Ovary (tissue), 9 donors: Measurements from ENCODE around the gene STT3A. TPM values are rescaled to one million over a fixed set of nuclear protein-coding genes. Genes with fewer than 3 reads are reported as not detected.

Experiments used
- DNase-seq, 5 donors: peaks; one replicate each; pipeline ENCODE4 v3.0.0-alpha.2; 2019 to 2020
- H3K27ac ChIP-seq, 2 donors: fragments of 200-600 bp; one replicate each; pipeline versions ENCODE4 v1.5.1 to v1.8.0; 2019 to 2022
- H3K27me3 ChIP-seq: fragments of 200-600 bp; one replicate; pipeline ENCODE4 v1.8.0; 2022
- H3K36me3 ChIP-seq: fragments of 200-600 bp; sonication (generic); one replicate; pipeline ENCODE4 v1.5.1; 2019
- H3K4me1 ChIP-seq: one replicate; pipeline ENCODE4 v1.8.1; 2013; ENCODE audit warnings: mild to moderate bottlenecking, moderate library complexity; ENCODE audit not compliant: insufficient read depth
- H3K4me3 ChIP-seq: fragments of 200-600 bp; sonication (generic); one replicate; pipeline ENCODE4 v1.5.1; 2017
- H3K9me3 ChIP-seq, 2 donors: fragments of 200-600 bp in 1 of 2; sonication (generic) in 1 of 2; one replicate each; pipeline versions ENCODE4 v1.5.1 to v1.8.1; 2013 to 2019; ENCODE audit warnings: mild to moderate bottlenecking in 1 of 2, moderate library complexity in 1 of 2
- EP300 ChIP-seq: sonication (generic); formaldehyde crosslinking; IDR thresholded peaks from one replicate; pipeline ENCODE4 v1.6.1; 2017; ENCODE audit warnings: antibody characterized with exemption
- POLR2A ChIP-seq: fragments of 450-650 bp; IDR thresholded peaks from one replicate; pipeline ENCODE4 v1.6.1; 2017; ENCODE audit warnings: antibody characterized with exemption, mild to moderate bottlenecking, moderate library complexity
- WGBS, 3 donors: extraction: QIAGEN DNeasy Blood & Tissue Kit in 1 of 3; methylation state at CpG; one replicate each; pipeline versions ENCODE4 v1.1.5 to v1.1.7; 2013 to 2017; 5-methylcytosine and 5-hydroxymethylcytosine counted together
- intact Hi-C, 4 donors: fragments of 100-400 bp; cut with DNase I; formaldehyde crosslinking; loops; one replicate each; pipeline versions ENCODE4 v1.11.0 to v1.15.1; 2022 to 2023
- polyA plus RNA-seq, 2 donors: library from polyadenylated mRNA; stranded (reverse); fragments of 200-250 nt in 1 of 2; fragments of 350-450 nt in 1 of 2; fragmentation: Illumina TruSeq in 1 of 2; extraction: RNeasy Lipid Tissue Mini Kit (QIAGEN cat#74804) in 1 of 2; gene quantifications; one replicate each; pipeline ENCODE4 v1.2.3, GENCODE V29; 2013 to 2014
- total RNA-seq, 7 donors: library from RNA; depleted of rRNA in 2 of 7; stranded (reverse); fragments of >200 nt in 2 of 7; fragmentation: NEBNext Ultra II Directional in 3 of 7; extraction: Animal tissue kit (Norgen Biotek cat#: 25700) in 3 of 7; gene quantifications; one replicate each; pipeline versions ENCODE4 v1.1.0 to v1.2.4, GENCODE V29; 2016 to 2023
- TF ChIP-seq, protein P1 (sequence below), 3 donors: fragments of 450-650 bp in 2 of 3; fragments of 200-600 bp in 1 of 3; IDR thresholded peaks; one replicate each; pipeline versions ENCODE4 v1.5.1 to v1.8.0; 2016 to 2022; ENCODE audit warnings: antibody characterized with exemption in 3 of 3, mild to moderate bottlenecking in 1 of 3
- donor health status: DM: no; HTN: no; CAD: no; lungs with moderate emphysema.
- donor health status: DM: no; HTN: no; CAD: no.
- donor health status: Bipolar disorder and iron deficiency.
- donor health status: DM: yes; HTN: yes; CAD: no.
- donor health status: DM: no; HTN: no; CAD: no.
- donor health status: DM: yes; HTN: yes; CAD: no.

Gene STT3A
- total and polyA plus RNA-seq, 9 donors = 51.9 to 239 (median 135) TPM

DNA sequence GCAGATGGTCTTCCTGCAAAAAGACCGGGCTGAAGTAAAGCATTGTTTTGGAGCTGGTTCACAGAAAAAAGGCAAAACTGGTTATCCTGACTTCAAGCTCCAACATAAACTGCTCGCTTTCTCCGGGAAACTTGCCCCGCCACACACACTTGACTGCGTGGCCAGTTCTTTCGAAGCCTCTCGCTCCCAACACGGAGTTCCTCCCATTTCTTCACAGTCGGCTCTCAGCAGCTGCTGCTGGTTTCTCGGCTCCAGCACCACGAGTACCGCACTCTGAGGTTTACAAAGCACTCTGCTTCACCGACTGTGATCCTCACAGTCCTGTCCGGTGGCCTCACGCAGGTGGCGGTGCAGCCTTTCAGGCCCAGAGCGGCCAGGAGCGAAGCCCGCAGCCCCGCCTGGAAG is 32.6 kb downstream of the STT3A start:
- Histone ChIP-seq H3K27me3 (no peaks in the 10 kb centered on the region), H3K36me3 (no peaks in the 10 kb centered on the region), H3K4me1 (peaks cover 2% of the 10 kb centered on the region), H3K9me3 (no peaks in the 10 kb centered on the region), H3K4me3 (peak overlapping the region; percentile 87), H3K27ac (peak overlapping the region; percentile 50 to 96)
- 0% methylated on average over 14 to 20 of the region's 20 CpGs for WGBS, 3 donors
- intact Hi-C loops = loop anchor here in 1 of 4 donors (10.0 kb wide), 1 partner anchor 60 kb away; the partner anchor contains the start of gene EI24
- DNase-seq = no peak
- TF ChIP-seq POLR2A (no peak), EP300 (no peak)
- TF ChIP-seq, protein P1, sequence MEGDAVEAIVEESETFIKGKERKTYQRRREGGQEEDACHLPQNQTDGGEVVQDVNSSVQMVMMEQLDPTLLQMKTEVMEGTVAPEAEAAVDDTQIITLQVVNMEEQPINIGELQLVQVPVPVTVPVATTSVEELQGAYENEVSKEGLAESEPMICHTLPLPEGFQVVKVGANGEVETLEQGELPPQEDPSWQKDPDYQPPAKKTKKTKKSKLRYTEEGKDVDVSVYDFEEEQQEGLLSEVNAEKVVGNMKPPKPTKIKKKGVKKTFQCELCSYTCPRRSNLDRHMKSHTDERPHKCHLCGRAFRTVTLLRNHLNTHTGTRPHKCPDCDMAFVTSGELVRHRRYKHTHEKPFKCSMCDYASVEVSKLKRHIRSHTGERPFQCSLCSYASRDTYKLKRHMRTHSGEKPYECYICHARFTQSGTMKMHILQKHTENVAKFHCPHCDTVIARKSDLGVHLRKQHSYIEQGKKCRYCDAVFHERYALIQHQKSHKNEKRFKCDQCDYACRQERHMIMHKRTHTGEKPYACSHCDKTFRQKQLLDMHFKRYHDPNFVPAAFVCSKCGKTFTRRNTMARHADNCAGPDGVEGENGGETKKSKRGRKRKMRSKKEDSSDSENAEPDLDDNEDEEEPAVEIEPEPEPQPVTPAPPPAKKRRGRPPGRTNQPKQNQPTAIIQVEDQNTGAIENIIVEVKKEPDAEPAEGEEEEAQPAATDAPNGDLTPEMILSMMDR (IDR thresholded peaks at IDR 0.05) = no peak

- H3K36me3 ChIP-seq = no peaks in the 10 kb centered on the region
- TF ChIP-seq POLR2A (peak; percentile 57), EP300 (no peak)
These were observed 33.1 kb downstream of the STT3A start for GRCh38 chr11:125625630-125626287.

GRCh38 chr11:125626288-125626950 is 33.8 kb downstream of the STT3A start:
- WGBS, 3 donors = 0% methylated on average over 18 of the region's 18 CpGs
- TF ChIP-seq EP300 (no peak), POLR2A (no peak)
- TF ChIP-seq, protein P1 (IDR thresholded peaks at IDR 0.05) = no peak
- Histone ChIP-seq H3K27ac (peak overlapping the region in 1 of 2 donors; percentile 96), H3K27me3 (no peaks in the 10 kb centered on the region), H3K9me3 (no peaks in the 10 kb centered on the region), H3K4me1 (peaks cover 2% of the 10 kb centered on the region), H3K36me3 (no peaks in the 10 kb centered on the region), H3K4me3 (peak overlapping the region; percentile 87)
- DNase-seq = no peak
- intact Hi-C loops = loop anchor here in 1 of 4 donors (10.0 kb wide), 1 partner anchor 62 kb away; the partner anchor contains the start of gene EI24

More at GRCh38 chr11:125625630-125626287, 33.1 kb downstream of the STT3A start:
- 1% methylated on average over 34 to 51 of the region's 51 CpGs for WGBS, 3 donors
- Histone ChIP-seq H3K9me3 (no peaks in the 10 kb centered on the region), H3K27ac (peak overlapping the region; percentile 50 to 96), H3K4me3 (peak overlapping the region; percentile 87), H3K27me3 (no peaks in the 10 kb centered on the region), H3K4me1 (peaks cover 2% of the 10 kb centered on the region)
- intact Hi-C loops = loop anchor here in 1 of 4 donors (10.0 kb wide), 1 partner anchor 61 kb away; the partner anchor contains the start of gene EI24
- DNase-seq = peak; percentile 86 to 92 (median 91)

GRCh38 chr11:125627236-125627910 is 34.7 kb downstream of the STT3A start:
- DNase-seq = no peak
- WGBS, 3 donors = 60 to 68% (median 64%) methylated on average over 7 of the region's 7 CpGs
- H3K27me3 ChIP-seq = no peaks in the 10 kb centered on the region
- H3K4me3 ChIP-seq = no peak overlapping the region
- H3K9me3 ChIP-seq = no peaks in the 10 kb centered on the region
- TF ChIP-seq, protein P1 (IDR thresholded peaks at IDR 0.05) = no peak
- no peak for TF ChIP-seq POLR2A
- no peak for TF ChIP-seq EP300
- intact Hi-C loops = loop anchor here in 1 of 4 donors (10.0 kb wide), 1 partner anchor 63 kb away; the partner anchor contains the start of gene EI24
- no peak overlapping the region for H3K27ac ChIP-seq
- peaks cover 2% of the 10 kb centered on the region for H3K4me1 ChIP-seq
- H3K36me3 ChIP-seq = no peaks in the 10 kb centered on the region
